ENCODE results near the gene UNKL.

DNA sequence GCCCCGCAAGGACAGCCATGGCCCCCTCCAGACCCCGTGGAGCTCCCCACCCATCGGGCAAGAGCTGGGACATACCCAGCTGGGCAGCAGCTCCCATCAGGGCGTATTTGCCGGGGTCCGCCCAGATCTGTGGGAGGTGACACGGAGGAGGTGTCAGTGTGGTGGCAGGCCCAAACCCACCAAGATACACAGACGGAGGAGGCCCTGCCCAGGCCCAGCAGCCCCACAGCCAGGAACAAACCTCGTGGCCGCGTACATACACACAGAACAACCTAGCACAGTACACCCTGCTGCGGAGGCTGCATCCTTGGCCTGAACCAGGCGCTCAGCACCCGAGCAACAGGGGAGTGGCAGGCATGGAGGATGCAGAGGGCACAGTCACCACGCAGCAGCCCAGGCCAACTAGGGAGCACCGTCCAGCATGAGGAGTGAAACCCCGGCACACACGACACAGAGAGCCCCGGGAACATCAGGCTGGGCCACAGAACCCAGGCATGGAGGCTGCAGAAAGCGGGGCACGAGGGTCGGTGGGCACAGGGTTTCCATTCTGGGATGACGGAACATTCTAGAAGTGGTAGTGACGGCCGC, 34.8 kb upstream of the UNKL start:
- TF ChIP-seq, protein P1, sequence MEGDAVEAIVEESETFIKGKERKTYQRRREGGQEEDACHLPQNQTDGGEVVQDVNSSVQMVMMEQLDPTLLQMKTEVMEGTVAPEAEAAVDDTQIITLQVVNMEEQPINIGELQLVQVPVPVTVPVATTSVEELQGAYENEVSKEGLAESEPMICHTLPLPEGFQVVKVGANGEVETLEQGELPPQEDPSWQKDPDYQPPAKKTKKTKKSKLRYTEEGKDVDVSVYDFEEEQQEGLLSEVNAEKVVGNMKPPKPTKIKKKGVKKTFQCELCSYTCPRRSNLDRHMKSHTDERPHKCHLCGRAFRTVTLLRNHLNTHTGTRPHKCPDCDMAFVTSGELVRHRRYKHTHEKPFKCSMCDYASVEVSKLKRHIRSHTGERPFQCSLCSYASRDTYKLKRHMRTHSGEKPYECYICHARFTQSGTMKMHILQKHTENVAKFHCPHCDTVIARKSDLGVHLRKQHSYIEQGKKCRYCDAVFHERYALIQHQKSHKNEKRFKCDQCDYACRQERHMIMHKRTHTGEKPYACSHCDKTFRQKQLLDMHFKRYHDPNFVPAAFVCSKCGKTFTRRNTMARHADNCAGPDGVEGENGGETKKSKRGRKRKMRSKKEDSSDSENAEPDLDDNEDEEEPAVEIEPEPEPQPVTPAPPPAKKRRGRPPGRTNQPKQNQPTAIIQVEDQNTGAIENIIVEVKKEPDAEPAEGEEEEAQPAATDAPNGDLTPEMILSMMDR (IDR thresholded peaks at IDR 0.05; ENCODE audit: low read depth, low read length): no peak
- TF ChIP-seq POLR2A (IDR thresholded peaks at IDR 0.05; ENCODE audit: extremely low read depth, insufficient read length): no peak
- TF ChIP-seq, protein P2, sequence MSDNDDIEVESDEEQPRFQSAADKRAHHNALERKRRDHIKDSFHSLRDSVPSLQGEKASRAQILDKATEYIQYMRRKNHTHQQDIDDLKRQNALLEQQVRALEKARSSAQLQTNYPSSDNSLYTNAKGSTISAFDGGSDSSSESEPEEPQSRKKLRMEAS (IDR thresholded peaks at IDR 0.05; ENCODE audit: low read depth, low read length): no peak
- TF ChIP-seq MYC (IDR thresholded peaks at IDR 0.05; ENCODE audit: low read depth, low read length): no peak

Measured in NB4 (cell line).